GM18498 (cell line): ENCODE measurements around the gene HBG2.
"Not testable (repeated sequence)": the region's sequence is repeated elsewhere in the genome, so short reads cannot be mapped to it uniquely, and the experiment has no call there.

Experiments
- ATAC-seq: cut with Tn5 transposase; IDR thresholded peaks from one replicate; pipeline ENCODE4 v1.9.1; 2021; ENCODE audit warnings: mild to moderate bottlenecking, moderate library complexity; ENCODE audit not compliant: unreplicated experiment

HBG2 gene

DNA sequence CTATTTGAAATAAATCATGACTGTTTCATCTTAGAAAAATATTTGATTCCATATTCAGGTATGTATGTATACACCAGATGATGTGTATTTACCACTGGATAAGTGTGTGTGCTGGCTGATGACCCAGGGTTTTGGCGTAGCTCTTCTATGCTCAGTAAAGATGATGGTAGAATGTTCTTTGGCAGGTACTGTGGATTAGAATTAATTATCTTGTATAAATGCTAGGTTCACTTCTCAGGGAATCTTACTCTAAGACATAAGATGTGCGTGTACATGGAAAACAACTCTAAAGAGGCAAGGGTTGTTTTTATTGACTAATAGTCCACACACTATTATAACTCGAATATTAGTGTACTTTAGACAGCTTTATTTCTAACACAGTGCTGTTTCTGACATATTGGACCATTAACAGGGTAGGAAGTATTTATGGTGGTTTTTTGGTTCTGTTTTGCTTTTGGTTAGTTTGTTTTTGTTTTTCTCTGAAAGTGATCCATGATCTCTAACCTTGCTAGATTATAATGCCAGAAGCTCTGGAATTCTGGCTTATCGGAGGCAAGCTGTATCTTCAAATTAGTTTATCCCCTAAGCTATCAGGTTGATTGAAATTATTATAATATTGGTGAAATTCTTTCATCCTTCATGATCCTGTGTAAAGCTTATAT is 3.9 kb downstream of the HBG2 start:
- no peak for ATAC-seq

DNA sequence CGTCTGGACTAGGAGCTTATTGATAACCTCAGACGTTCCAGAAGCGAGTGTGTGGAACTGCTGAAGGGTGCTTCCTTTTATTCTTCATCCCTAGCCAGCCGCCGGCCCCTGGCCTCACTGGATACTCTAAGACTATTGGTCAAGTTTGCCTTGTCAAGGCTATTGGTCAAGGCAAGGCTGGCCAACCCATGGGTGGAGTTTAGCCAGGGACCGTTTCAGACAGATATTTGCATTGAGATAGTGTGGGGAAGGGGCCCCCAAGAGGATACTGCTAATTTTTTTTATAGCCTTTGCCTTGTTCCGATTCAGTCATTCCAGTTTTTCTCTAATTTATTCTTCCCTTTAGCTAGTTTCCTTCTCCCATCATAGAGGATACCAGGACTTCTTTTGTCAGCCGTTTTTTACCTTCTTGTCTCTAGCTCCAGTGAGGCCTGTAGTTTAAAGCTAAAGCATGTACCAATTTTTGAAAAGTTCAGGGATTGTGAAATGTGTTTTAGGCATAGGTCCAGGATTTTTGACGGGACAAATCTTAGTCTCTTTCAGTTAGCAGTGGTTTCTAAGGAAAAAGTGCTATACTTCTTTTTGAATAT is 4.7 kb downstream of the HBG2 start, which contains the start of gene HBG1:
Gene HBG1, minus strand, starts transcription at position 51 of the 590 bp plus-strand sequence. CDS start 53 bp downstream, outside the sequence.
- ATAC-seq: not testable (repeated sequence)

DNA sequence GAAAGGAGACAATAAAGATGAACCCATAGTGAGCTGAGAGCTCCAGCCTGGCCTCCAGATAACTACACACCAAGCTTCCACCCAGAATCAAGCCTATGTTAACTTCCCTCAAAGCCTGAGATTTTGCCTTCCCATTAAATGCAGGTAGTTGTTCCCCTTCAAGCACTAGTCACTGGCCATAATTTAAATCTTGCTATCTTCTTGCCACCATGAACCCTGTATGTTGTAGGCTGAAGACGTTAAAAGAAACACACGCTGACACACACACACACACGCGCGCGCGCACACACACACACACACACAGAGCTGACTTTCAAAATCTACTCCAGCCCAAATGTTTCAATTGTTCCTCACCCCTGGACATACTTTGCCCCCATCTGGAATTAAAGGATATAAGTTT is 6.1 kb downstream of the HBG2 start:
- ATAC-seq: not testable (repeated sequence)

DNA sequence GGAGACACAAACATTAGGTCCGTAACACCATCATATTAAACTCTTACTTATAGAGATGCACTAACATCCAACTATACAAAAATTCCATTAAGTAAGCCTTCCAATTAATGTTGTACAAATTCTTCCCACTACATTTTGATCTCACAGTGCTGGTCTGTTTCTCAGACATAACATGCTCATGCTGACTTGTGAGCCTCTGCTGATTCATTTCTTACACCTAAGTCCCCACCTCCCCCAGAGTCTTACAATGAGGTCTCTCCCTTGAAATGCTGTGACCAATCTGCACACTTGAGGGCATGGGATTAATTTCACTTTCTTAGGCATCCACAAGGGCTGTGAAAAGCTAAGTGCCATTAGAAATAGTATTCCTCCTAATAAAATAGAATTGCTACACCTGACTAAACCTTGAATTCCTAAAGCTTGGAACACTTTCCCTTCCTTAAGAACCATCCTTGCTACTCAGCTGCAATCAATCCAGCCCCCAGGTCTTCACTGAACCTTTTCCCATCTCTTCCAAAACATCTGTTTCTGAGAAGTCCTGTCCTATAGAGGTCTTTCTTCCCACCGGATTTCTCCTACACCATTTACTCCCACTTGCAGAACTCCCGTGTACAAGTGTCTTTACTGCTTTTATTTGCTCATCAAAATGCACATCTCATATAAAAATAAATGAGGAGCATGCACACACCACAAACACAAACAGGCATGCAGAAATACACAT is 6.9 kb downstream of the HBG2 start:
- no peak for ATAC-seq

DNA sequence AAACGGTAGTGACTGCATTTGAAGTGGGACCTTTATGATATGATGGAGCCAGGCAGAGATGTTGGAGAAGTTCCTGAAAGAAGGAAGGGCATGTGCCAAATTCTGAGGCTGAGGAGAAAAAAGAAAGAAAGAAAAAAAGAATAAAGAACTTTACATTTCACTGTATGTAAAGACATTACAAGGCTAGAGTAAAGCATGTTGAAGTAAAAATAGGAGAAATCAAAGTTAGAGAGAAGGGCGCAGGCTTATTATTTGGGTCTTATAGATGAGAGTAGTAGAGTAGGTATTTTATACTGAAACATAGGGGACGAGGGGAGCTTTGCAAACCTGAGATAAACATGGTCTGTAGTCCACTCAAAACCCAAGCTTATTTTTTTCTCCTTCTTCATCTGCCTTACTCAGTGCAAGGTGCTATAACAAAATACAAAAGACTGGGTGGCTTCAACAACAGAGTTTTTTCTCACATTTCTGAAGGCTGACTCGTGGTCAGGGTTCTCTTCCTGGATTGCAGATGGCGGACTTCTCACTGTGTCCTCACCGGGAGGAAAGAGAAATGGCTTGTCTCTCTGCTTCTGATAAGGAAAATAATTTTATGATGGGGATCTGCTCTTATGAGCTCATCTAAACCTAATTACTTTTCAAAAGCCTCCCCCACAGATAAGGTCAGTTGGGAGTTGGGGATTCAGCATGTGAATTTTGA is 7.7 kb downstream of the HBG2 start:
- no peak for ATAC-seq

DNA sequence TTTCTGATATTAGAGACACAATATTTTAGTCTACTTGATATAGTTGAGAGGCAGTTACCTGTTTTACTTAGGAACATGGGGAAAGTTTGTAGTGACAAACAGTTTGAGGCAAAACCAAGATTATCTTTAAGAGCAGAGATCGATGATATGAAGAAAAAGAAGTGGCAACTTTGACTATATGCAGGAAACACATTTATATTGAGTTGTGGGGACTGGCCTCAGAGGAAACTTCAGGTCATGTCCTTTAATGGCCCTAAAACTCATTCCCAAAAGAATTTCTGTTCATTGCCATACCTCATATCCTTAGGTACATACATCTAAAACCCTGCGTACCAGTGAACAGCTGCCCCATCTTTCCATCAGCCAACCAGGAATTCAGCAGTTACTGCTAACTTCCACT is 9.4 kb downstream of the HBG2 start:
- ATAC-seq: no peak

DNA sequence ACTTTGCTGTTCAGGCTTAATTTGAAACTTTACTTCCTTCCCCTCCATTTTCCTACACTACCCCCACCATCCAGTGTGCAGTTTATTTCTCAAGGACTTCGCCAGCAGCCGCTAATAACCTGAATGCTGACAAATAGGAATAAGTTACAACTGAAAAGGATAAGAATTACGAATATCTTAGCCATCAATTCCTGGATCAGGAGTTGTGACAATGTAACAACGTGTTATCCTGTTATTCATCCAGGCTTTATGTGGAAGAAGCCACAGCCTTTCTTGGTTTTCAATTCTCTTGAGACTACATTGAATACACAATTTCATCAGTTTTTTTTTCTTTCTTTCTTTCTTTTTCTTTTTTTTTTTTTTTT is 10.8 kb downstream of the HBG2 start:
- no peak for ATAC-seq

DNA sequence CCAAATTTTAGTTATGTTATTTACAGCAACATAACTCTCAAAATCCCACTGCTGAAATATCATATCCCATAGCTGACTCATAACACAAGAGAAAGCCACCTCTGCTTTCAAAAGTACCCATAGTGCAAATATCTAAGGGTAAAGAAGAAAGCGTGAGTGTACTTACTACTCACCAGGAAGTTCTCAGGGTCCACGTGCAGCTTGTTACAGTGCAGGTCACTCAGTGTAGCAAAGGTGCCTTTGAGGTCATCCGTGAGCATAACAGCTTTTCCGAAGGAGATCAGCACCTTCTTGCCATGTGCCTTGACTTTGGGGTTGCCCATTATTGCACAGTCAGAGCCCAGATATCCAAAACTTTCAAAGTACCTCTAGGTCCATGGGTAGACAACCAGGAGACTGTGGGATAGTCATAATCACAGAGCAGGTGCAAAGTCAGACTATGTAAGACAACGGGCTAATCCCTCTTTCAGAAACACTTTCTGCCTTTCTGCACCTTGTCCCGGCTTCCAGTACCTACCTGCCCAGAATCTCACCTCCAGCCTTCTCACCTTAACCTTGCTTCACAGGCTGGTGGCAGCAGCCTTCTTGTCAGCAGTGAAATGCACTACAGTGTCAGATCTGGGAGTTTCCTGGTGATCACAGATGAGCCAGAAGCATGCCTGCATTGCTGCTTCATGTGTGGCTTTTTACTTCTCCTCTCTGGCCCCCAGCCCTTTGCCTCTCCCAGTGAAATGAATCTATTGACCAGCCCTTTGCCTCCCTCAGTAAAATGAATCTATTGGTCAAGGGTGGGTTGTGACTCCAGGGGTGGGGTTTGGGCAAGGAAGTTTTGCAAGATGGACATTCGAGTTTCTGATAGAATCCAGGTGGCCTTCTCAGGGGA is 11.4 kb downstream of the HBG2 start:
- peak; percentile 65 for ATAC-seq

DNA sequence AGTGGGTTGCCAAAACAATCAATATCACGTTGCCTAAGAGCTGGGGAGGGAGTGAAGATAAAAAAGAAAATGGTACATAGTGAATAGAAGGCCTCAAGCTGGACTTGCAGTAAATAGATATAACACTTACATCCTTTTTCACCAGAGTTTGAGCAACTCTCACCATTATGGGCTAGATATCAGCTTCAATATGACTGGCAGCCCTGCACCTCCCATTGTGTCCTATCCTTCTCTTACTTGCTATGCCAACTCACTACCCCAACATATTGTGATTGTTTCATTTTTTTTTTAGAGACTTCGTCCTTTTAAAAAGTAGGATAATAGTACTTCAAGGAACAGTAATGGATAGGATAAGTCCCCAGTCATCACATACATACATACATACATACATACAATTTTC is 12.4 kb downstream of the HBG2 start:
- ATAC-seq: no peak

DNA sequence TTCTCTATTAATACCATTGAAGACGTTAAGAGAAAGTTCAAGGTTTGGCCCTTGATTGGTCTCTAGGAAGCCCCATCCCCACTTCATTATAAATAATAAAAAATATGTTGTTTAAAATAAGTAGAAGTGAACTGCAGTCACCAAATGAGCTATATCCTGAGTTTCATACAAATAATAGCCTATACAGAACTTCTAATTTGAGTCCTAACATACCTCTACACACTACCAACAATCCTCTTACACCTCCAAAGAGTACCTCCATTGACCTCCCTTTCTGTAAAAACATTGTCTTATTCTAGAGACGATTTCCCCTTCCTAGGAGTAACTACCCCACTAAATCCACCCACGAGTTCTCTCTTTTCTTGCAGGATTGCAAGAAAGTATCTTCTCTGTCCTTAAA is 13.1 kb downstream of the HBG2 start:
- no peak for ATAC-seq

DNA sequence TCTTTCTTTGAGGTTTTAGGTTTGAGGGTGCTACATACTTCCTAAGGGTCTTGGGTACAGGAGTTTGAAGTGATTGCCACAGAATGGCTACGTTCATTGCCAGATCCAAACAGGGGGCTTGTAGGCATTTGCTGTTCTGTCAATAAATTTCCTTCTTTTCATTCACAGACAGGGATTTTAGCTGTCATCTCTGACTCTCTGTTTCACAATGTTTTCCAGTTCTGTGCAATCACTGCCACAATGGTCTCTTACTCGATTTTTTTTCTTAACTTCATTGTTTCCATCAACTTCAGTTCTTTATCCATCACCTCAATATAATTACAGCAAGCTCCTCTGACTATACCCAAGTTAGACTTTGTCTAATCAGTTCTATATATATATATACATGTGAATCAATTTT is 14.1 kb downstream of the HBG2 start:
- no peak for ATAC-seq

DNA sequence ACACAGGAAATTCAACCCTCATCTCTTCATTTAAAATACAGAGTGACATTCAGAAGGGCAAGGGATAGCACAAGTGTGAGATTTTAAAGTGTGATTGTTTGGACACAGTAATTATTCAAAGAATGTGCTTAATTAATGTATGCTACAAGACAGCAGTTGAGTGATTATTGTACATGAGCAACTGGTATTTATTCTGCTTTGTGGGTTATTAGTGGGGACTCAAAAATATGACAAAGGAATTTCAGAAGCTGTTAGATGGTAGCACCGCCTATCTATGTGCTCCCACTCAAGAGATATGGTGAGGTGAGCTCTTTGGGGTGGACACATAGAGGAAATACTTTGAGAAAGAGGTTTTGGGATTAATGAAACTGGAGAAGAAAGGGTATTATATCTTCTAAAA is 14.5 kb downstream of the HBG2 start:
- no peak for ATAC-seq

DNA sequence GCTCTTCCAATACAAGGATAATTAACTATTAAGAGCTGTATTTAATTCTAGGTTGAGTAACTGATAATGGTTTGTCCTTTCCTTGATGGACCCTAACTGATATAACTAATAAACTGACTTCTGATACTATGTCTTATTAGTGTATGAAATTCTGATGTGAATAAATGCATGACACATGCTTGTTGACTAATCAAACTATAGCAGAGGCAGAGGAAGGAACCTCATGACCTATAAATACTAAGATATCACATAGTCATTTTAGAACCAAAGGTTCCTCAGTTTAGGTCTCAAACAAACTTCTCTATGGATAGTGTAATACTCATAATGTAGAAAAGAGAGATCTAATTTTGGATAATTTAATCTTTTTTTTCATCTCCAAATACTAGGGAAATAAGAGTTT is 15.5 kb downstream of the HBG2 start:
- ATAC-seq: no peak

DNA sequence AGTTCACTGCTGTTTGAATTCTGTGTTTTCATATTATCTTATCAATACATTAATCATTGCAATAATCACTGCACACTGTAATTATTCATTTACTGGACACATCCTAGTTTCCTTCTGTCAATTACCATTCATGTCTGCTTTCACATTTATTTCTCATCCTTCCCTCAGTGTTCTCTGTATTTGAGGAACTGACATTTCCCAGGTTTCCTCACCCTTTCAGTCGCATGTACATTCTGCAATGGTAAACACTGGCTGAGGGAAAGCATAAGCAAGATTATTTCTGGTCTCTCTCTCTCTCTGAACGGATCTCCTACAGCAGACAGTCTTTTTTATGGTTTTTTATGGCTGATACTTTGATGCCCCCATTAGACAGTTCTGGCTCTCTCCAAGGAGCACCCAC is 16.1 kb downstream of the HBG2 start:
- ATAC-seq: no peak

DNA sequence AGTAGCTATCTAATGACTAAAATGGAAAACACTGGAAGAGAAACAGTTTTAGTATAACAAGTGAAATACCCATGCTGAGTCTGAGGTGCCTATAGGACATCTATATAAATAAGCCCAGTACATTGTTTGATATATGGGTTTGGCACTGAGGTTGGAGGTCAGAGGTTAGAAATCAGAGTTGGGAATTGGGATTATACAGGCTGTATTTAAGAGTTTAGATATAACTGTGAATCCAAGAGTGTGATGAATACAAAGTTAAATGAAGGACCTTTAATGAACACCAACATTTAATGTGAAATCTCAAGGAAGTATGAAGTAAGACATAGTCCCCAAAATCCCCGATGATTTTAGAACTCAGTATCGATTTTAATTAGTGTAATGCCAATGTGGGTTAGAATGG is 17.2 kb downstream of the HBG2 start:
- ATAC-seq: no peak

DNA sequence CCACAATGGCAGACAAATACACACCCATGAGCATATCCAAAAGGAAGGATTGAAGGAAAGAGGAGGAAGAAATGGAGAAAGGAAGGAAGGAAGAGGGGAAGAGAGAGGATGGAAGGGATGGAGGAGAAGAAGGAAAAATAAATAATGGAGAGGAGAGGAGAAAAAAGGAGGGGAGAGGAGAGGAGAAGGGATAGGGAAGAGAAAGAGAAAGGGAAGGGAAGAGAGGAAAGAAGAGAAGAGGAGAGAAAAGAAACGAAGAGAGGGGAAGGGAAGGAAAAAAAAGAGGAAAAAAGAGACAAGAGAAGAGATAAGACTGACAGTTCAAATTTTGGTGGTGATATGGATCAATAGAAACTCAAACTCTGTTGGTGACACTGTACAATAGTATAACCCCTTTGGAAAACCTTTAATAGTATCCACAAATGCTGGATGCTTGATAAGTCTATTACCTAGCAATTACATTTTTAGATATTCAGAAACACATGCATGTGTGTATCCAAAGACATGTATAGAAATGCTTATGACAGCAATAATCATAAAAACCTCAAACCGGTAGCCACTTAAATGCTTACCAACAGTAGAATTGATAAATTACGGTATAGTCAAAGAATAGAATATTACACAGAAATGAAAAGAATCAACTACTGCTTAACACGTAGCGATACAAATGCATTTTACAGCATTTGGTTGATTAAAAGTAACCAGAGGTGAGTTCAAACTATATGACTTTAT is 19.1 kb downstream of the HBG2 start:
- no peak for ATAC-seq

DNA sequence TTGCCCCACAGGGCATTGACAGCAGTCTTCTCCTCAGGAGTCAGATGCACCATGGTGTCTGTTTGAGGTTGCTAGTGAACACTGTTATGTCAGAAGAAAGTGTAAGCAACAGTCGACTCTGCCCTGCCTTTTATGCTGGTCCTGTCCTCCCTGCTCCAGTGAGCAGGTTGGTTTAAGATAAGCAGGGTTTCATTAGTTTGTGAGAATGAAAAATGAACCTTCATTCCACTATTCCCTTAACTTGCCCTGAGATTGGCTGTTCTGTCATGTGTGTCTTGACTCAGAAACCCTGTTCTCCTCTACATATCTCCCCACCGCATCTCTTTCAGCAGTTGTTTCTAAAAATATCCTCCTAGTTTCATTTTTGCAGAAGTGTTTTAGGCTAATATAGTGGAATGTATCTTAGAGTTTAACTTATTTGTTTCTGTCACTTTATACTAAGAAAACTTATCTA is 20.2 kb downstream of the HBG2 start, which contains the start of gene HBD:
Gene HBD, minus strand, starts transcription at position 103 of the 454 bp plus-strand sequence. Its CDS starts 50 bp downstream, at position 53.
- ATAC-seq: peak; percentile 78

DNA sequence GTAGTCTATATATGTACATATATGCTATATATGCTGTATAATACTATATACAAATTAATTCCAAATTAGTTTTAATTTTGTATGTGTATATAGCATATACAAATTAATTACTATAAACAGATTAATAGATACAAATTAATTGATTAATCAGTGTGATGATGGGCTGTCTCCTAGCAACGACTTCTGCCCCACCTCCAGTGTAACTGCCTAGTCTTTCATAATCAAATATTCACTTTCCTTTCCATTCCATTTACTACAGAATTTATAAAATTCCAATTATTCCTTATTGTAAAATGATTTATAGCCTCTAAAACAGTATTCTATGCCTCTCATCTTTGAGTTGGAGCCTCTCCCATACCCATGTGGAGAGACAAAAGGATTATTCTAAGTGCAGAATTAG is 21.3 kb downstream of the HBG2 start:
- ATAC-seq: no peak

DNA sequence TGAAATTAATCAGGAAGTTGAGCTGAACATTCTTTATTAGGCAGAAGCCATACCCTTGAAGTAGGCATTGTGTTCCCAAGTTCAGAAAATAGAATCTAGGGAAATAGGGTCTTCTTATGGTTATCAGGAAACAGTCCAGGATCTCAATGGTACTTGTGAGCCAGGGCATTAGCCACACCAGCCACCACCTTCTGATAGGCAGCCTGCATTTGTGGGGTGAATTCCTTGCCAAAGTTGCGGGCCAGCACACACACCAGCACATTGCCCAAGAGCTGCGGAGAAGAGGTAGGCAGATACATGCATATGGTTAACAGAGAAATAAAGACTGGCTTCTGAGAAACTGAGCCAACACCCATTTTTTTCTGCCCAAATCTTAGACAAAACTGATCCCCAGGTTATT is 21.8 kb downstream of the HBG2 start:
- no peak for ATAC-seq

DNA sequence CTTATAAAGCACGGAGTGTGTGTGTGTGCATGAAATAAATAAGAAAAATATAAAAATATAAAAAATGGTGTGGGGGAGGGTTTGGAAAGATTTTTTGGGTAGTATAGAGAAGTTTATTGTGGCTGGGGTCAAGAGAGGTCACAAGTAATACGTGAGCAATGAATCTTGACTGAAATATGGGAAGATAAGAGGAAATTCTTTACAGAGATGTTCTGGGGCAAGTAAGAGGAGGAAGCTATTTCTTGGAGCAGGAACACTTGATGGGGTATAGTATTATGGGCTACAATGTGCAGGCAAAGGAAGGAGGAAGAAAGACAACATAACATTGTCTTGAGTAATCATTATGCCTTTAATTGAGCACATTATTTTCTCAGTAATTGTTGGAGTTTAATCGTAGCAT is 22.4 kb downstream of the HBG2 start:
- no peak for ATAC-seq
